ENCODE measurements around the gene POU2F2.

Gene POU2F2

DNA sequence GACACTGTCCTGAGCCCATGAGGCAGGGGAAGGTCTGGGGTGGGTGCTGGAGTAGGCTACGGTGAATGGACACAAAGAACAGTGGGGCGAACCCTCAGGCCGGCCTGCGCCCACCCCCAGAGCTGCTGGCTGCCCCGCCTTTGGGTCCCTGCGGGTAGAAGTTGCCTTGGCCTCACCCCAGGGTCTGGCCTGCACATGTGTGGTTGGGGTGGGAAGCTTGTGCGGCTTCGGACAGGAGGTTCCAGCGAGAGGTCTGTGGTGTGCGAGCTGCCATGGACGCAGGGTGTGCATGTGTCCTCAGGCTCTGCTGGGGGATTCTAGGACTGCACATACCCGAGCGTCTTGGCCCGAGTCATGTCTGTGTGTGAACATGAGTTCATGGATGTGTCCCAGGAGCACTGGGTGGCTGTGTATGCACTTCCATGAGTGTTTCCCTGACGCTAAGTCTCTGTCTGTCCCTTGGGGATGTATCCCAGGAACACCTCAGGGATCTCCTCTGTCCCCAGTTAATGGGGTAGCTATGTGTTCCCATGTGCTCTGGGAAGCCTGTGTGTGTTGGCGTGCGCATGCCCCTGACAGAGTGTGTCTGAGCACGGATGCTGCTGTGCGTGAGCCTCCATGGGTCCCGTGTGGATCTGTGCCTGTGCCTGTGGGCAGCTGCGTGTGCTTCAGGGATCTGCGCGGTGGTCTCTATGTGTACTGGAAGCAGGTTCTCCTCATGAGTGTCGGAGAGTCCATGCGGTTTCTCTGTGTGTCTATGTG is 20.8 kb upstream of the POU2F2 start:
- no peaks in the 10 kb centered on the region for H3K9me3 ChIP-seq (ENCODE audit: control insufficient read depth, insufficient read depth, low read length)
- no peak overlapping the region for H3K9ac ChIP-seq (ENCODE audit: low read depth, low read length)
- H3K27me3 ChIP-seq (ENCODE audit: control insufficient read depth, insufficient read depth, low read length): peaks cover 14% of the 10 kb centered on the region

DNA sequence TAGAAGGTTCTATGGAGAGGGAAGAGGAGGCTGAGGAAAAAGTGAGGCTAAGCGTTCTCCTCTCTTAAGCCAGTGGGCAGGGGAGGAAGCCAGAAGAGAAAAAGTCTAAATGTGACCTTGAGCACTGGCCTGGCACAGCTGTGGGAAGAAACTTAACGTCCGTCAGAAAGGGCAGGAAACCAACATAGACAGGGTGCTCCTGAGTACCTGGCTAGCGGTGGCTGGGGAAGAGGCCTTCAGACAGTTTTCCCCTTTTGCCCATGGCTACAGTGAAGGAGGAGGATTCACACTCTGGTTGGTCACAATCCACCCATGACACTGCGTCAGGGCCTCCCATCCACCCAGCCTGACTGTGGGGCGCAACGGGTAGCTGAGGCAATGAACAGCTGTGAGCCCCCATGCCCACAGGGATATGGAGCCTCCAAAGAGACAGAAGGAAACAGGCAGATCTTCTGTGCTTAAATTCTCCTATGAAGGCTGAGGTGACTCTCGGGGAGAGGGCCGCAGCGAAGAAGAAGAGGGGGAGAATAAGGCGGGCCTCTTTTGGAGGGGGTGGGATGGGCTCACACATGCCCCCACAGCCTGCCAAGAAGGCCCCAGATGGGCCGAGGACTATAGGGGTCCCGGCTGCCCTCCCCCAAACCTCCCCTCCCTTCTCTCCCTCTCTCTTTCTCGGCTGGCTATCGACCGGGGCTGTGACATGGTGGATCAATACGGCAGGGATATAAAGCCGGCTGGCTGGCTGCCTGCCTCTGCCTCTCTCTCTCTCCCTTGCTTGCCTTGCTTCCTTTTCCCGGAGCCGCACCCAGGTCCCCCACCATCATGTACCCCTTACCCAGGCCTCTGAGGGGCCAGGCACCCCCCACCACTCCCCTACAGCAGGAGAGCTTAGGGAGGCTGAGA is 19.8 kb upstream of the POU2F2 start:
- Histone ChIP-seq H3K4me3 (ENCODE audit: low read depth, low read length) (no peak overlapping the region), H3K9ac (ENCODE audit: low read depth, low read length) (no peak overlapping the region), H3K4me1 (ENCODE audit: control insufficient read depth, insufficient read depth, low read length) (peaks cover 24% of the 10 kb centered on the region), H3K36me3 (ENCODE audit: control insufficient read depth, insufficient read depth, low read length) (no peaks in the 10 kb centered on the region), H3K27me3 (ENCODE audit: control insufficient read depth, insufficient read depth, low read length) (peaks cover 9% of the 10 kb centered on the region), H3K9me3 (ENCODE audit: control insufficient read depth, insufficient read depth, low read length) (no peaks in the 10 kb centered on the region)

More for the DNA sequence above, 20.8 kb upstream of the POU2F2 start:
- Histone ChIP-seq H3K36me3 (ENCODE audit: control insufficient read depth, insufficient read depth, low read length) (no peaks in the 10 kb centered on the region), H3K4me3 (ENCODE audit: low read depth, low read length) (no peak overlapping the region), H3K4me1 (ENCODE audit: control insufficient read depth, insufficient read depth, low read length) (peaks cover 24% of the 10 kb centered on the region)

DNA sequence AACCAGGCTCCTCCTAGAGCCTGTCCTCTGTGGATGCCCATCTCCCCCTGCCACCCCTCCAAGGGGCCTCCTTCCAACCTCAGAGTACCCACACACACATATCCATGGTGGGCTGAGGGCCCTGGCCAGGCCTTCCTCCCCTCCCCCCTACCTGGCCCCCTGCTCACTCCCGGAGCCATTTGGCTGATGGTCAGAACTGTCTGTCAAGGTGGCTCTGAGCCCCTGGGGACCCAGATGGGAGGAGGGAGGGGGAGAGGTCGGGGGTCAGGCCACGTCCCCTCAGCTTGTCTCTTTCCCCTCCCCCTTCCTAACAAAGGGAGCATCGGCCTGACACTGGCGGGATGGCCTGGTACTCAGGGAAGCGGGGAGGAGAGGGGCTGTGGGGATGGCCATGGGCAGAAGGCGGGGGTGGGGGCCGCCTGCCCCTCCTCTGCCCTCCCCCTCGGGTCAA is 18.7 kb upstream of the POU2F2 start:
- Histone ChIP-seq H3K9ac (ENCODE audit: low read depth, low read length) (no peak overlapping the region), H3K4me1 (ENCODE audit: control insufficient read depth, insufficient read depth, low read length) (peaks cover 24% of the 10 kb centered on the region), H3K27me3 (ENCODE audit: control insufficient read depth, insufficient read depth, low read length) (peaks cover 7% of the 10 kb centered on the region), H3K9me3 (ENCODE audit: control insufficient read depth, insufficient read depth, low read length) (no peaks in the 10 kb centered on the region), H3K36me3 (ENCODE audit: control insufficient read depth, insufficient read depth, low read length) (no peaks in the 10 kb centered on the region), H3K4me3 (ENCODE audit: low read depth, low read length) (no peak overlapping the region)

DNA sequence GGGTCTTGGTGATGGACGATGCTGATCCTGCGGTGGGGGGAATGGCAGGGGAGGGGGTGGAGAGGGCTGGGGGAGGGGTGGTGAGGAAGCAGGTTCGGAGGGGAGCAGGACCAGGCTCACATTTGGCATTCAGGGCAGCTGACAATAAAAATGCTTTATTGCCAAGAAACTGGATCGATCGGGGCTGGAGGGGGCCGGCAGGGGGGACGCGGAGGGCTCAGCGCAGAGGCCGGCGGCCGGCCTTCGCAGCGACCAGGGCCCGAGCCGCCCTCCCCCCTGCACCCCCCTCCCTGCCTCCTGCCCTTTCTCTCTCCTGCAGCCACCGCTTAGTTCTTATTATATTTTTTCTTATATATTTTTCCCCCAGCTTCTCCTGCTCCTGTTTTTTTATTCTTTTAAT is 18.1 kb upstream of the POU2F2 start:
- Histone ChIP-seq H3K4me1 (ENCODE audit: control insufficient read depth, insufficient read depth, low read length) (peaks cover 21% of the 10 kb centered on the region), H3K27me3 (ENCODE audit: control insufficient read depth, insufficient read depth, low read length) (peaks cover 6% of the 10 kb centered on the region), H3K36me3 (ENCODE audit: control insufficient read depth, insufficient read depth, low read length) (no peaks in the 10 kb centered on the region), H3K4me3 (ENCODE audit: low read depth, low read length) (no peak overlapping the region), H3K9ac (ENCODE audit: low read depth, low read length) (no peak overlapping the region), H3K9me3 (ENCODE audit: control insufficient read depth, insufficient read depth, low read length) (no peaks in the 10 kb centered on the region)

DNA sequence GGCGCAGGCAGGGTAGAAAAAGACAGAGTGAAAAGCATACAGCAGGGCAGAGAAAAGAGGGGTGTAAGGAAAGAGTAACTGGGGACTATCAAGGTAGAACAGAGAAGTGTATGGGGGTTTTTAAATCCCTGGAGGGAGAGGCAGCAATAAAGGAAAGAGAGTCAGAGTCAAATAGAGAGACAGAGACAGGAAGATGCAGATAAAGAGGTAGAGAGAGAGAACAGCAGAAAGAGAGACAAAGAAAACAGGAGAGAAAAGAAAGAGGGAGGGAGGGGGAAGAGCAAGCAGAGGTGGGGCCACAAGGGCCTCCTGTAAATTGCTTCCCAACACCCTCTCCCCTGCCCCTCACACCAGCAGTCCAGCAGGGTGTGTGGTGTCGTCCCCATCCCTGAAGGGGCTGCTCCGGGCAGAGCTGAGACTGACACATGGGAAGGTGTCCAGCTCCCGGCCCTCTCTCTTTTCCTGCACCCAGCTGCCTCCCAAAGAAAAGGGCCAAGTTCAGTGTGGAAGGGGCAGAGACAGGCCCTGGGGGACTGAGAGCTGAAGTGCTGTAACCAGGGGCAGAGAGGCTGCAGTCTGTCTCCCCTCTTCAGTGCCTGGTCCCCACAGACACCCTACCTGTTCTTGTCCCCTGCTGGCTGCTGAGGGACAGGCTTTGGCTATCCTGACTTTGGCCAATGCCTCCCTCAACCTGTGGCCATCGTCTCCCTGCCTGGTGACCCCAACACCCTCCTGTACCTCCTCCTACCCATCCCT is 17.4 kb upstream of the POU2F2 start:
- no peaks in the 10 kb centered on the region for H3K27me3 ChIP-seq (ENCODE audit: control insufficient read depth, insufficient read depth, low read length)

DNA sequence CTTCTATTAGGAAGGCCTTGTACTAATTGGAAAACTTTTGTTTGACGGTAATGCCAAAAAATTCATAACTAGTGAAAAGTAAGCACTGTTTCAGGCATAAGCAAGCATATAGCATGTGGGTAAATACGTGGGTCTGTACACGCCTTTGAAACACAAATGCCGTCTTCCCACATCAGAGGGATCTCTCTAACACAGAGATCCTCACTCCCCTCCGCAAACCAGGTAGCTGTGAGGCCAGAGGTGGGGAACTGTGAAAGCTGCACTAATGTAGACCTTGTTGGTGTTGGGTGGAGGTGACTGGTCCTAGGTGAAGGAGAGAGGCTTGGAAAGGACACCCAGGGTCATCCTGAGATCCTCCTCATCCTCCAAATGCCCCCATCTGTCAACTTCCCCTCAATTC is 16.0 kb upstream of the POU2F2 start:
- Histone ChIP-seq H3K27me3 (ENCODE audit: control insufficient read depth, insufficient read depth, low read length) (no peaks in the 10 kb centered on the region), H3K9ac (ENCODE audit: low read depth, low read length) (no peak overlapping the region), H3K36me3 (ENCODE audit: control insufficient read depth, insufficient read depth, low read length) (no peaks in the 10 kb centered on the region), H3K4me1 (ENCODE audit: control insufficient read depth, insufficient read depth, low read length) (peaks cover 13% of the 10 kb centered on the region), H3K9me3 (ENCODE audit: control insufficient read depth, insufficient read depth, low read length) (no peaks in the 10 kb centered on the region), H3K4me3 (ENCODE audit: low read depth, low read length) (no peak overlapping the region)

More for the DNA sequence above, 17.4 kb upstream of the POU2F2 start:
- Histone ChIP-seq H3K9me3 (ENCODE audit: control insufficient read depth, insufficient read depth, low read length) (no peaks in the 10 kb centered on the region), H3K4me3 (ENCODE audit: low read depth, low read length) (no peak overlapping the region), H3K36me3 (ENCODE audit: control insufficient read depth, insufficient read depth, low read length) (no peaks in the 10 kb centered on the region), H3K9ac (ENCODE audit: low read depth, low read length) (no peak overlapping the region), H3K4me1 (ENCODE audit: control insufficient read depth, insufficient read depth, low read length) (peaks cover 16% of the 10 kb centered on the region)

DNA sequence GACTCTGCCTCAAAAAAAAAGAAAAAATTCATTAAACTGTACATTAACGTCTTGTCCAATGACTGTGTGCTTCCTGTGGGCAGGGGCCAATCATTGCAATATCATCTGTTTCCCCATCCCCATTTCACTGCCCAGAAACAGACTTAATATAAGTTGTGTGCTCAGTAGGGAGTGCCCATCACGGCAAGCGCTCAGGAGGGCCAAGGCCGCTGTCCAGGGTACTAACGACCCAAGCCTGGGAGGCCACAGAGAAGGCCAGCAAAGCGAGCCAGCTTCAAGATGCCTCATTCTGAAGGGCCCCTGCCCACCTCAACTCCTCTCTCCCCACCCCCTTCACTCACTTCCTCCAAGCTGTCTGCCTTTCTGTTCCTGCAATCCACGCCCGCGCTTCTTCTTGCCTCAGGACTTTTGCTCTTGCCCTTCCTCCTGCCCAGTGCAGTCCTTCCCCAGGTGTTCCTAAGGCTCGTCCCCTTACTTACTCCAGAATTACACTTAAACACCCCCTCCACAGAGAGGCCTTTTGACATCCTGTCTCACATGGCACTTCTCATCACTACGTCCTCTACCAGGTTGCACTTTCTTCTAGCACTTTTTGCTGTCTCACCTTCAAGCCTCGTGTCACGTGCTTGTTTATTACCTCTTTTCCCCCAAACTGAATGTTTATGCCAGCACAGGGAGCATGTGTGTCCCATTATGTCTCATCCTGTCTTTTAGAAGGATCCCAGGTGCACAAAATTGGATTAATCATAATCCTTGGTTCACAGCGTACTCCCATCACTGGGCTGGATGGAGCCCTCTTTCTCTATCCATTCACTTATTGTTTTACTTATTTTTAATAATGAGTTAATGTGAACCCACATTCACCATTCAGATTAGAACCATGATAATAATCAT is 11.3 kb upstream of the POU2F2 start:
- Histone ChIP-seq H3K9me3 (ENCODE audit: control insufficient read depth, insufficient read depth, low read length) (no peaks in the 10 kb centered on the region), H3K27me3 (ENCODE audit: control insufficient read depth, insufficient read depth, low read length) (no peaks in the 10 kb centered on the region), H3K4me3 (ENCODE audit: low read depth, low read length) (no peak overlapping the region), H3K9ac (ENCODE audit: low read depth, low read length) (no peak overlapping the region), H3K4me1 (ENCODE audit: control insufficient read depth, insufficient read depth, low read length) (no peaks in the 10 kb centered on the region), H3K36me3 (ENCODE audit: control insufficient read depth, insufficient read depth, low read length) (no peaks in the 10 kb centered on the region)

DNA sequence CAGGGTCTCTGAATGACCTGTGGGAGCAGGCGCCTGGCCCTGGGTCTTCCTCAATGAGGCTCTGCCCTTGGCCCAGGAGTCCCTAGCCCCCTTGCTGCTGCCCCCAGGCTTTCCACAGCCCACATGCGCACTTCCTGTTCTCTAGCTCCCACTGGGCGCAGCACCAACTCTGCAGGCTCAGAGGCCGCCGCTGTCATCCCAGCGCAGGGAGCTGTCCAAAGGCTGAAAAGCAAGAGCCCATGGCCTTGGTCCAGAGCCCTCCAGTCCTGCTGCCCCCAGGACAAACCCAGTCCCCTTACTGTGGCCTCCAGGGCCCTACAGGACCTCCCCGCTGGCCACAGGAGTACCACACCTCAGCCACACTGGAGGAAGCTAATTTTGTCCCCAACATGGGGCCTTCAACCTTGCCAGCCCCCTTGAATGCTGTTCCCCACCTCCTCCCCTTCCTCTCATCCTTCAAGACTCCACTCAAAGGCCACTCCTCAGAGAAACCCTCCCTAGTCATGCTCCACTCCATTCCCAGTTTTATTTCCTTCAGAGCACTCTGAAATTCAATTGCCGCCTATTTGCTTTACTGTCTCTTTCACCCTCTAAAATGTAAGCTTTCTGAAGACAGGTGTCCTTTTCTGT is 8.0 kb upstream of the POU2F2 start:
- Histone ChIP-seq H3K27me3 (ENCODE audit: control insufficient read depth, insufficient read depth, low read length) (peaks cover 4% of the 10 kb centered on the region), H3K36me3 (ENCODE audit: control insufficient read depth, insufficient read depth, low read length) (no peaks in the 10 kb centered on the region), H3K4me1 (ENCODE audit: control insufficient read depth, insufficient read depth, low read length) (no peaks in the 10 kb centered on the region), H3K9ac (ENCODE audit: low read depth, low read length) (no peak overlapping the region), H3K9me3 (ENCODE audit: control insufficient read depth, insufficient read depth, low read length) (no peaks in the 10 kb centered on the region), H3K4me3 (ENCODE audit: low read depth, low read length) (no peak overlapping the region)

DNA sequence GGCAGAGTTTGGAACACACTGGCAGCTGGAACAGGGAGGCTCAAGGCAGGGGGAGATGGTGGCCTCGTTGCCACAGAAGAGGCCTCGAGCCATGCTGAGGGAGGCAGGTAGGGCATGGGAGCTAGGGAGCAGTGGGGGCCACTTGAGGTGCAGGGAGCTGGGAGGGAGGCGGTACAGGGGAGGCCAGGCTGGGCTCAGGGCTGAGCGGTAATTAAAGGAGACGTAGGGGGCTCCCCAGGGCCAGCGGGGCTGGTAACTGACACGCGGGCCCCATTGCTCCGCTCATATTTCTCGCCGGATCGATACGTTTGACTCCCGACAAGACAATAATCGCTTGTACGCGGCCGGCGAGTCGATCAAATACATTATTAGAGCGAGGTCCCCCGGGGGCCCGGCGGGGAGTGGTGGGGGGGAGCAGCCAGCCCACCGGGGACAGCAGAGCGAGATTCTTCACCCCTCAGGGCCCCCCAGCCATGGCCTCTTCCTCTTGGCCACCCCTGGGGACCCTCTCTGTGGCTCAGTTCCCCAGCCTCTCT is 2.4 kb upstream of the POU2F2 start:
- H3K9ac ChIP-seq (ENCODE audit: low read depth, low read length): no peak overlapping the region
- no peaks in the 10 kb centered on the region for H3K36me3 ChIP-seq (ENCODE audit: control insufficient read depth, insufficient read depth, low read length)
- peaks cover 29% of the 10 kb centered on the region for H3K27me3 ChIP-seq (ENCODE audit: control insufficient read depth, insufficient read depth, low read length)

DNA sequence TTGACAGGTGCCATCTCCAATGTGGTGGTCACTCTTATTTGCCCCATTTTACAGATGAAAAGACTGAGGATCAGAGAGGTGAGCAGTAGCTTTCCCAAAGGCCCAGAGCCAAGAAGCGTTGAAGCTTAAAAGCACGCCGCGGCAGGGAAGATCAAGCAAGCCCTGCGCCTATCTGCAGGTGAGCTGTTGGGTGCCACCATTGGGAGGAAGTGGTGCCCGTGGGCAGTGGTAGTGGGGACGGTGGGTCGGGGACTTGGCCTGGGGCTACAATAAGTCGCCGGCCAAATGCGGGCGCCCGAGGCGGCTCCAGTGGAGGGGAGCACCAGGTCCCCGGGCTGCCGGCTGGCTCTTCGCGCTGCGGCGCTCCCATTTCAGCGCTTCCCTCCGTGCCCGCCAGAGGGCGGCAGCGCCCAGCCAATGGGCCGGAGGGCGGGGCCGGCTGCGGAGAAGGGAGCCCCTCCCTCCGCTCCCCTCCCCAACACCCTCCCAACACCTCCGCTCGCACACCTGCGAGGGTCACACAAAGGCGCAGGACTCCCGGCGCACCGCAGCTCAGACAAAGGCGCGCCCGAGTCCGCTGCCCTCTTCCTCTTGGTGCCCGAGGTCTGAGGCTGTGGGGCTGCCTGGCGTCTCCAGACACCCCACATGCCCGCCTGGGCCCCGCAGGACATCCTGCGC is 744 bp upstream of the POU2F2 start:
- Histone ChIP-seq H3K9ac (ENCODE audit: low read depth, low read length) (peak overlapping the region; percentile 37), H3K4me1 (ENCODE audit: control insufficient read depth, insufficient read depth, low read length) (no peaks in the 10 kb centered on the region), H3K27me3 (ENCODE audit: control insufficient read depth, insufficient read depth, low read length) (peaks cover 25% of the 10 kb centered on the region), H3K4me3 (ENCODE audit: low read depth, low read length) (peak overlapping the region; percentile 72), H3K36me3 (ENCODE audit: control insufficient read depth, insufficient read depth, low read length) (no peaks in the 10 kb centered on the region), H3K9me3 (ENCODE audit: control insufficient read depth, insufficient read depth, low read length) (no peaks in the 10 kb centered on the region)

More for the DNA sequence above, 2.4 kb upstream of the POU2F2 start:
- Histone ChIP-seq H3K9me3 (ENCODE audit: control insufficient read depth, insufficient read depth, low read length) (no peaks in the 10 kb centered on the region), H3K4me1 (ENCODE audit: control insufficient read depth, insufficient read depth, low read length) (no peaks in the 10 kb centered on the region), H3K4me3 (ENCODE audit: low read depth, low read length) (no peak overlapping the region)
